A549 (cell line): ENCODE data around the gene GSTO2. TPM values are rescaled to one million over a fixed set of nuclear protein-coding genes. Genes with fewer than 3 reads are reported as not detected.

Source experiments
- ATAC-seq, 2 experiments: fragments of 200-7000 bp in 1 of 2; fragments of >200 bp in 1 of 2; cut with Nextera tagmentation in 1 of 2; cut with Tn5 transposase in 1 of 2; 3 replicates each; pipeline versions ENCODE4 v1.8.0 to v1.9.1; 2018 to 2020; ENCODE audit warnings: mild to moderate bottlenecking in 1 of 2, moderate library complexity in 1 of 2
- CTCF ChIA-PET: fragments of 300-600 bp; sonication (Branson Sonifier 250); formaldehyde crosslinking; extraction: SDS; loops from one replicate; lab custom pipeline; 2021; ENCODE audit warnings: antibody characterized with exemption, inconsistent platforms; lab: Yijun Ruan, JAX
- POLR2A ChIA-PET: fragments of 350-600 bp; formaldehyde crosslinking; extraction: SDS; loops from one replicate; lab custom pipeline; 2021; ENCODE audit warnings: antibody characterized with exemption, inconsistent platforms; lab: Yijun Ruan, JAX
- DNase-seq, 2 experiments: peaks; one replicate each; pipeline versions ENCODE4 v3.0.0 to v3.0.0-alpha.2; 2011 to 2016; ENCODE audit warnings: low read depth in 1 of 2, low spot score in 1 of 2
- FAIRE-seq: peaks from 2 replicates; lab custom pipeline; 2011; peaks lifted over from hg19 to GRCh38; lab: Jason Lieb, UNC
- H3K27ac ChIP-seq, 2 experiments: fragments of >200 bp; sonication (Bioruptor Twin); formaldehyde crosslinking; 3 replicates each; pipeline ENCODE4 v1.5.1; 2016 to 2017
- H3K4me1 ChIP-seq: fragments of >200 bp; sonication (Bioruptor Twin); formaldehyde crosslinking; 3 replicates; pipeline ENCODE4 v1.6.1; 2016
- H3K4me2 ChIP-seq: fragments of >200 bp; sonication (Bioruptor Twin); formaldehyde crosslinking; 3 replicates; pipeline ENCODE4 v1.6.1; 2016
- H3K4me3 ChIP-seq: fragments of >200 bp; sonication (Bioruptor Twin); formaldehyde crosslinking; 3 replicates; pipeline ENCODE4 v1.5.1; 2016
- H3K9me3 ChIP-seq: fragments of >200 bp; sonication (Bioruptor Twin); formaldehyde crosslinking; 3 replicates; pipeline ENCODE4 v1.6.1; 2016
- ATOH8 ChIP-seq: fragments of 250-450 bp; sonication (Bioruptor Pico); IDR thresholded peaks from 2 replicates; pipeline ENCODE4 v1.5.0; 2020; ENCODE audit warnings: low read depth, mild to moderate bottlenecking, moderate library complexity
- BHLHE40 ChIP-seq: IDR thresholded peaks from 2 replicates; pipeline ENCODE4 v1.6.1; 2012; ENCODE audit warnings: low read depth, low read length, inconsistent platforms
- CBX8 ChIP-seq: fragments of 200-600 bp; sonication (generic); IDR thresholded peaks from 2 replicates; pipeline ENCODE4 v1.6.1; 2016
- CTCF ChIP-seq: fragments of >200 bp; sonication (Bioruptor Twin); formaldehyde crosslinking; IDR thresholded peaks from 3 replicates; pipeline ENCODE4 v1.5.1; 2016
- E2F6 ChIP-seq: IDR thresholded peaks from 2 replicates; pipeline ENCODE4 v1.6.1; 2012; ENCODE audit warnings: low read depth, borderline replicate concordance
- EHF ChIP-seq: fragments of 250-450 bp; sonication (Bioruptor Pico); IDR thresholded peaks from 2 replicates; pipeline ENCODE4 v1.5.0; 2020; ENCODE audit warnings: mild to moderate bottlenecking
- EHMT2 ChIP-seq: fragments of 200-600 bp; sonication (generic); IDR thresholded peaks from 2 replicates; pipeline ENCODE4 v1.6.1; 2016; ENCODE audit warnings: antibody characterized with exemption, low read depth, mild to moderate bottlenecking, moderate library complexity
- FOSL2 ChIP-seq, 2 experiments: fragments of 450-650 bp in 1 of 2; fragments of >200 bp in 1 of 2; sonication (Bioruptor Twin) in 1 of 2; formaldehyde crosslinking; IDR thresholded peaks; 2 replicates each; pipeline versions ENCODE4 v1.5.0 to v1.6.1; 2016 to 2020; ENCODE audit warnings: mild to moderate bottlenecking in 1 of 2, moderate library complexity in 1 of 2
- FOXS1 ChIP-seq: fragments of 250-450 bp; sonication (Bioruptor Pico); IDR thresholded peaks from 2 replicates; pipeline ENCODE4 v1.5.0; 2020; ENCODE audit warnings: mild to moderate bottlenecking, moderate library complexity
- HDAC2 ChIP-seq: fragments of 200-600 bp; sonication (generic); IDR thresholded peaks from 2 replicates; pipeline ENCODE4 v1.6.1; 2016
- HES2 ChIP-seq: fragments of >200 bp; sonication (Bioruptor Twin); formaldehyde crosslinking; IDR thresholded peaks from 2 replicates; pipeline ENCODE4 v1.6.1; 2016
- HMGXB4 ChIP-seq: fragments of 250-450 bp; sonication (Bioruptor Pico); IDR thresholded peaks from 2 replicates; pipeline ENCODE4 v1.5.0; 2021; ENCODE audit warnings: mild to moderate bottlenecking, moderate library complexity, borderline replicate concordance
- JUNB ChIP-seq: fragments of >200 bp; sonication (Bioruptor Twin); formaldehyde crosslinking; IDR thresholded peaks from 2 replicates; pipeline ENCODE4 v1.6.1; 2016
- MAFK ChIP-seq: fragments of 450-650 bp; IDR thresholded peaks from 2 replicates; pipeline ENCODE4 v1.6.1; 2014; ENCODE audit not compliant: partially characterized antibody
- MAX ChIP-seq: IDR thresholded peaks from 2 replicates; pipeline ENCODE4 v1.6.1; 2012
- MAZ ChIP-seq: fragments of 150-350 bp; IDR thresholded peaks from 2 replicates; pipeline ENCODE4 v1.6.1; 2014; ENCODE audit warnings: antibody characterized with exemption, low read depth, low read length, borderline replicate concordance
- MYC ChIP-seq: IDR thresholded peaks from 2 replicates; pipeline ENCODE4 v1.6.1; 2012; ENCODE audit warnings: mild to moderate bottlenecking, inconsistent platforms, low read length, improper control_type of control experiment, borderline replicate concordance
- PBX3 ChIP-seq: IDR thresholded peaks from 2 replicates; pipeline ENCODE4 v1.6.1; 2012
- POLR2A ChIP-seq: IDR thresholded peaks from 2 replicates; pipeline ENCODE4 v1.6.1; 2012; ENCODE audit warnings: mild to moderate bottlenecking, low read length
- RAD21 ChIP-seq, 2 experiments: fragments of >200 bp in 1 of 2; sonication (Bioruptor Twin) in 1 of 2; formaldehyde crosslinking in 1 of 2; IDR thresholded peaks in 1 of 2; conservative IDR thresholded peaks in 1 of 2; 2 replicates in 1 of 2; 3 replicates in 1 of 2; pipeline ENCODE4 v1.6.1; 2012 to 2018; ENCODE audit warnings: inconsistent platforms in 1 of 2
- RARB ChIP-seq: fragments of 250-450 bp; sonication (Bioruptor Pico); IDR thresholded peaks from 2 replicates; pipeline ENCODE4 v1.8.0; 2021; ENCODE audit warnings: mild to moderate bottlenecking, moderate library complexity
- RCOR1 ChIP-seq: fragments of 150-350 bp; IDR thresholded peaks from 2 replicates; pipeline ENCODE4 v1.6.1; 2014; ENCODE audit warnings: antibody characterized with exemption, low read length, low read depth
- REST ChIP-seq: fragments of 200-600 bp; sonication (generic); IDR thresholded peaks from 2 replicates; pipeline ENCODE4 v1.6.1; 2016; ENCODE audit warnings: antibody characterized with exemption, mild to moderate bottlenecking, moderate library complexity
- RFX5 ChIP-seq: fragments of 450-650 bp; IDR thresholded peaks from 2 replicates; pipeline ENCODE4 v1.7.1; 2014; ENCODE audit warnings: antibody characterized with exemption, mild to moderate bottlenecking, moderate library complexity
- RNF2 ChIP-seq: fragments of 200-600 bp; sonication (generic); IDR thresholded peaks from 2 replicates; pipeline ENCODE4 v1.6.1; 2016; ENCODE audit warnings: low read depth, mild to moderate bottlenecking, antibody characterized with exemption, moderate library complexity, borderline replicate concordance
- TFCP2L1 ChIP-seq: fragments of 250-450 bp; sonication (Bioruptor Pico); IDR thresholded peaks from 2 replicates; pipeline ENCODE4 v1.5.0; 2021; ENCODE audit warnings: mild to moderate bottlenecking
- WGBS: methylation state at CpG from one replicate; pipeline ENCODE4 v1.1.6; 2017; ENCODE audit errors: missing lambda C conversion rate; 5-methylcytosine and 5-hydroxymethylcytosine counted together
- polyA plus RNA-seq, 4 experiments: library from polyadenylated mRNA; depleted of rRNA in 3 of 4; stranded (reverse); fragments of >200 nt; fragmentation: RNase III in 1 of 4; extraction: RNeasy Plus Mini Kit Qiagen cat#74134 plus additional on column Dnase treatment in 1 of 4; gene quantifications; 2 replicates in 3 of 4; 3 replicates in 1 of 4; pipeline ENCODE4 v1.2.3, GENCODE V29; 2011 to 2017

Gene GSTO2
- polyA plus RNA-seq, 2 of the 4 experiments (the other 2 are of a cell fraction) = 1.3 to 5.7 TPM

GRCh38 chr10:104353325-104354048, 84.5 kb downstream of the GSTO2 start, which contains the start of gene CFAP58:
CFAP58 (plus strand) TSS chr10:104353833; CDS start chr10:104353898, 65 bp downstream.
- H3K4me2 ChIP-seq = peak within 1 kb of the TSS; percentile 89
- H3K27ac ChIP-seq = peak within 1 kb of the TSS; percentile 25 to 64; a peak in 4 of 6 replicates
- H3K4me3 ChIP-seq = peak within 1 kb of the TSS; percentile 48
- ChIA-PET POLR2A (interaction anchor here (1.0 to 1.3 kb wide), 3 partner anchors 15 to 85 kb away, joined by 4 to 5 read pairs (median 4); partner anchors contain the start of genes GSTO2 and ITPRIP), CTCF (interaction anchor here (0.6 to 13.2 kb wide), 24 partner anchors 8 to 442 kb away, joined by 3 to 339 read pairs (median 4); partner anchors contain the start of genes GSTO2 and ITPRIP)
- TF ChIP-seq MAX (peak; percentile 77), RCOR1 (no peak), MAFK (no peak), JUNB (no peak), BHLHE40 (no peak), RNF2 (peak; percentile 85; the same call in 1 of the 2 replicates), HDAC2 (no peak), MAZ (no peak), ATOH8 (CRISPR knock-in tag) (no peak), RARB (CRISPR knock-in tag) (no peak), CBX8 (no peak), CTCF (peak; percentile 74), HES2 (no peak), HMGXB4 (CRISPR knock-in tag) (no peak), EHMT2 (no peak), RFX5 (0 out of 2 replicates have a peak, but pooled peaks have one; percentile 28), MYC (no peak), REST (no peak), E2F6 (peak; percentile 95), POLR2A (0 out of 2 replicates have a peak, but pooled peaks have one; percentile 14), PBX3 (no peak), EHF (CRISPR knock-in tag) (no peak), TFCP2L1 (no peak), FOXS1 (CRISPR knock-in tag) (no peak), RAD21 (conservative IDR thresholded peaks at IDR 0.05 in 1 of 2, IDR thresholded peaks at IDR 0.05 in 1 of 2) (no peak), FOSL2 (IDR thresholded peaks at IDR 0.05) (no peak), FOSL2 (CRISPR knock-in tag; IDR thresholded peaks at IDR 0.05) (no peak)
- FAIRE-seq (no peak), ATAC-seq (peak; percentile 88 to 97), DNase-seq (peak; percentile 85 to 90)
- 2% methylated on average over 43 of the region's 43 CpGs for WGBS
- H3K9me3 ChIP-seq = no peaks in the 10 kb centered on the region
- H3K4me1 ChIP-seq = peaks cover 20% of the 10 kb centered on the region
